ENCODE results near the gene PTGDR.

DNA sequence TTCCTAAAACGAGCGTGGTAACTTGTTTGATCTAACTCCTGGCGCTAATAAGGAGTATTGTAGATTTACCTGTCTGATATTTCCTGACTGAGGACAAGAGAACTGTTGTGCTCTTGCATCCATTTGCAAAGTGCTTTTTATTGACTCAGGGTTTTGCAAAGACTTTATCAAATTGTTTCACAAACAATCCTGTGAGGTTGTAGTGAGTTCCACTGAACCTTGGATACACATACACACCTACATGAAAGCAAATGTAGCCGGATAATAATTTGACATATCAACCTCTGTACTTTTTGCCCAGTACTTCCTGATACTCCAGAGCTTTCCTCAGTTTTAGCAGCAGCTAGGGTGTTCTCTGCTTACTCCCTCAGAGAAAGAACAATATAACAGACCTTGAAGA lies 39.9 kb downstream of the PTGDR start:
- no peak for TF ChIP-seq POLR2A (IDR thresholded peaks at IDR 0.05)
- TF ChIP-seq, protein P1, sequence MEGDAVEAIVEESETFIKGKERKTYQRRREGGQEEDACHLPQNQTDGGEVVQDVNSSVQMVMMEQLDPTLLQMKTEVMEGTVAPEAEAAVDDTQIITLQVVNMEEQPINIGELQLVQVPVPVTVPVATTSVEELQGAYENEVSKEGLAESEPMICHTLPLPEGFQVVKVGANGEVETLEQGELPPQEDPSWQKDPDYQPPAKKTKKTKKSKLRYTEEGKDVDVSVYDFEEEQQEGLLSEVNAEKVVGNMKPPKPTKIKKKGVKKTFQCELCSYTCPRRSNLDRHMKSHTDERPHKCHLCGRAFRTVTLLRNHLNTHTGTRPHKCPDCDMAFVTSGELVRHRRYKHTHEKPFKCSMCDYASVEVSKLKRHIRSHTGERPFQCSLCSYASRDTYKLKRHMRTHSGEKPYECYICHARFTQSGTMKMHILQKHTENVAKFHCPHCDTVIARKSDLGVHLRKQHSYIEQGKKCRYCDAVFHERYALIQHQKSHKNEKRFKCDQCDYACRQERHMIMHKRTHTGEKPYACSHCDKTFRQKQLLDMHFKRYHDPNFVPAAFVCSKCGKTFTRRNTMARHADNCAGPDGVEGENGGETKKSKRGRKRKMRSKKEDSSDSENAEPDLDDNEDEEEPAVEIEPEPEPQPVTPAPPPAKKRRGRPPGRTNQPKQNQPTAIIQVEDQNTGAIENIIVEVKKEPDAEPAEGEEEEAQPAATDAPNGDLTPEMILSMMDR (IDR thresholded peaks at IDR 0.05) = no peak

Measured in uterus (tissue), 2 donors.